OCI-LY1 (cell line): ENCODE measurements around the gene MCU.

Source experiments
- H2AFZ ChIP-seq: fragments of 200-600 bp; sonication (generic), shearing (Covaris generic); 2 replicates; pipeline ENCODE4 v1.6.0; 2014; ENCODE audit warnings: antibody characterized with exemption, mild to moderate bottlenecking, low read length
- H3F3A ChIP-seq: fragments of 200-600 bp; sonication (generic), shearing (Covaris generic); 2 replicates; pipeline ENCODE4 v1.6.0; 2014; ENCODE audit warnings: mild to moderate bottlenecking, antibody characterized with exemption, low read length, moderate library complexity; ENCODE audit not compliant: insufficient read depth
- H3K27ac ChIP-seq: fragments of 200-600 bp; sonication (generic); 2 replicates; pipeline ENCODE4 v1.5.1; 2014; ENCODE audit warnings: low read length, mixed run types, mild to moderate bottlenecking, low read depth; ENCODE audit not compliant: poor library complexity, severe bottlenecking
- H3K27me3 ChIP-seq: fragments of 200-600 bp; sonication (generic); 2 replicates; pipeline ENCODE4 v1.6.0; 2014; ENCODE audit warnings: antibody characterized with exemption, mild to moderate bottlenecking, low read length, moderate library complexity; ENCODE audit not compliant: insufficient read depth
- H3K36me3 ChIP-seq: fragments of 200-600 bp; sonication (generic); 2 replicates; pipeline ENCODE4 v1.6.1; 2014; ENCODE audit warnings: mild to moderate bottlenecking, antibody characterized with exemption, low read length, moderate library complexity, mixed read lengths; ENCODE audit not compliant: insufficient read depth
- H3K4me1 ChIP-seq: fragments of 200-600 bp; sonication (generic); 2 replicates; pipeline ENCODE4 v1.5.1; 2014; ENCODE audit warnings: mild to moderate bottlenecking, low read length, moderate library complexity; ENCODE audit not compliant: insufficient read depth, severe bottlenecking
- H3K4me2 ChIP-seq: fragments of 200-600 bp; sonication (generic), shearing (Covaris generic); 2 replicates; pipeline ENCODE4 v1.6.1; 2014; ENCODE audit warnings: low read length
- H3K4me3 ChIP-seq: fragments of 200-600 bp; sonication (generic); 2 replicates; pipeline ENCODE4 v1.5.1; 2014; ENCODE audit warnings: low read length, low read depth, mild to moderate bottlenecking, mixed read lengths; ENCODE audit not compliant: poor library complexity, severe bottlenecking
- H3K79me2 ChIP-seq: fragments of 200-600 bp; shearing (Covaris generic); 2 replicates; pipeline ENCODE4 v1.6.1; 2016; ENCODE audit warnings: mixed run types, low read length, mixed read lengths; ENCODE audit not compliant: insufficient read depth
- H3K9ac ChIP-seq: fragments of 200-600 bp; sonication (generic), shearing (Covaris generic); 2 replicates; pipeline ENCODE4 v1.6.1; 2014; ENCODE audit warnings: mild to moderate bottlenecking, low read length, mixed read lengths
- H3K9me2 ChIP-seq: fragments of 200-600 bp; sonication (generic), shearing (Covaris generic); 2 replicates; pipeline ENCODE4 v1.6.1; 2014; ENCODE audit warnings: low read depth, mild to moderate bottlenecking, low read length, mixed read lengths
- H3K9me3 ChIP-seq: fragments of 200-600 bp; shearing (Covaris generic); 2 replicates; pipeline ENCODE4 v1.6.1; 2014; ENCODE audit warnings: low read length, mixed read lengths
- H4K20me1 ChIP-seq: fragments of 200-600 bp; sonication (generic), shearing (Covaris generic); 2 replicates; pipeline ENCODE4 v1.6.0; 2016; ENCODE audit warnings: mild to moderate bottlenecking, low read length; ENCODE audit not compliant: insufficient read depth
- CTCF ChIP-seq: fragments of 200-600 bp; sonication (generic), shearing (Covaris generic); IDR thresholded peaks from 2 replicates; pipeline ENCODE4 v1.5.1; 2017; ENCODE audit warnings: mild to moderate bottlenecking, antibody characterized with exemption, low read length, moderate library complexity, mixed read lengths
- EZH2 ChIP-seq: fragments of 200-600 bp; sonication (generic), shearing (Covaris generic); IDR thresholded peaks from 2 replicates; pipeline ENCODE4 v1.8.0; 2017; ENCODE audit warnings: borderline replicate concordance, mixed run types, mild to moderate bottlenecking, antibody characterized with exemption, low read length, moderate library complexity, mixed read lengths

MCU gene

DNA sequence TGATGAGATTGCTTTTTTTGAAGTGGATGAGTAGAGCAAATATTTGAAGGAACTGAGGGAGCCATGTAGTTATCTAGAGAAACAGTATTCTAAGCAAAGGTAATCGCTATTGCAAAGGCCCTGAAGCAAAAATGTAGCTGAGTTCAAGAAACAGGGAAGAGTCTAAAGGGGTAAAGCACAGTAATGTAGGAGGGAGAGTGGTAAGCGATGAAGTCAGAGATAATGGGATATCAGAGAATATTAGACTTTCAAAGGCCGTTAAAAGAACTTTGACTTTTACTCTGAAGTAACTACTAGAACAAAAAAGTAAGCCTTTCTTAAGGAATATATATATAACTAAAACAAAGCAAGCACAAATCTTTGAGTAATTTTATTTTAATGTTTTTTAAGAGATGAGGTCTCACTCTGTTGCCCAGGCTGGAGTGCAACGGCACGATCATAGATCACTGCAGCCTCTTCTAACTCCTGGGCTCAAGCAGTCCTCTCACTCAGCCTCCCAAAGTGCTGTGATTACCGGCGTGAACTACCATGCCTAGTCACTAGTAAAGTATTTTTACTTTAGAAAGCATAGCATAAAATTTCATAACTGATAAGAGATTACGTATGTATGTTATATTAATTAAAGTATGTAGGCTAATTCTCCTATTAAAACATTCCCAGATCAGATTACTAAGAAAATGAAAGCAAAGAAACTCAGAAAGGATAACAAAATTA is 139.9 kb downstream of the MCU start:
- no peak overlapping the region for H2AFZ ChIP-seq
- no peaks in the 10 kb centered on the region for H4K20me1 ChIP-seq
- no peak overlapping the region for H3K27ac ChIP-seq
- H3K9me3 ChIP-seq: no peaks in the 10 kb centered on the region
- no peaks in the 10 kb centered on the region; the same call in 1 of the 2 replicates for H3K36me3 ChIP-seq
- TF ChIP-seq CTCF (no peak), EZH2 (no peak)
- H3K79me2 ChIP-seq: peaks cover 7% of the 10 kb centered on the region; the same call in 1 of the 2 replicates
- H3K9me2 ChIP-seq: no peaks in the 10 kb centered on the region
- peaks cover 13% of the 10 kb centered on the region for H3K4me1 ChIP-seq
- H3K9ac ChIP-seq: no peak overlapping the region
- no peak overlapping the region for H3K4me2 ChIP-seq
- H3K4me3 ChIP-seq: no peak overlapping the region
- H3K27me3 ChIP-seq: no peaks in the 10 kb centered on the region
- H3F3A ChIP-seq: peaks cover 3% of the 10 kb centered on the region; the same call in 1 of the 2 replicates

- no peak overlapping the region for H3K9ac ChIP-seq
- H3K4me3 ChIP-seq: no peak overlapping the region
- H3K9me3 ChIP-seq: no peaks in the 10 kb centered on the region
- H3K4me2 ChIP-seq: no peak overlapping the region
- peaks cover 3% of the 10 kb centered on the region; the same call in 1 of the 2 replicates for H3F3A ChIP-seq
- no peak overlapping the region for H2AFZ ChIP-seq
- H3K9me2 ChIP-seq: no peaks in the 10 kb centered on the region
- H3K79me2 ChIP-seq: peaks cover 7% of the 10 kb centered on the region; the same call in 1 of the 2 replicates
- H3K36me3 ChIP-seq: no peaks in the 10 kb centered on the region; the same call in 1 of the 2 replicates
- no peak overlapping the region for H3K27ac ChIP-seq
- H4K20me1 ChIP-seq: no peaks in the 10 kb centered on the region
- H3K27me3 ChIP-seq: no peaks in the 10 kb centered on the region
- TF ChIP-seq EZH2 (no peak), CTCF (no peak)
- peaks cover 12% of the 10 kb centered on the region for H3K4me1 ChIP-seq
Measured at GRCh38 chr10:72832701-72833100, 140.8 kb downstream of the MCU start.

DNA sequence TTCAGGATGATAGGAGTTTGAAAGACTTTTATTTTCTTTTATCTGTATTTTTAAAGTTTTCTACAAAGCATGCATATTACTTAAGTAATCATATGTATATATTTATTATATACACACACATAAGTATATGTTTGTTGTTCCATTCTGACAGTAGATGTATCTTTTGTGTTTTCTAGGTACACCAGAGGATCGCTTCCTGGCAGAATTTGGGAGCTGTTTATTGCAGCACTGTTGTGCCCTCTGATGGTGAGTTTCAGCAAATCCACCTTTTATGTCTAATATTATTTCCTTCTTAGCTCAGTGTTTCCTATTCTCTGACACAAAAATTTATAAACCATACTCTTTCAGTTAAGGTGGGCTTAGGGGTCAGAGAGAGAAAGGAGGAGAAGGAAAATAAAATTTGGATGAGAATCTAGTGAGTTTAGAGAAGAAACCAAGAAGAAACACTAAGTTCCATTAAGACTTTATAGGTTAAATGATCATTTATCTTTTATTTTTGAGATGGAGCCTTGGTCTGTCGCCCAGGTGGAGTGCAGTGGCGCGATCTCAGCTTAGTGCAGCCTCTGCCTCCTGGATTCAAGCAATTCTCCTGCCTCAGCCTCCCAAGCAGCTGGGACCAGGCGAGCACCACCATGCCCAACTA is 142.4 kb downstream of the MCU start:
- peaks cover 7% of the 10 kb centered on the region; the same call in 1 of the 2 replicates for H3K79me2 ChIP-seq
- no peaks in the 10 kb centered on the region for H3K9me3 ChIP-seq
- H3K27me3 ChIP-seq: no peaks in the 10 kb centered on the region
- H3K9me2 ChIP-seq: no peaks in the 10 kb centered on the region
- peaks cover 3% of the 10 kb centered on the region; the same call in 1 of the 2 replicates for H3F3A ChIP-seq
- H4K20me1 ChIP-seq: no peaks in the 10 kb centered on the region
- TF ChIP-seq CTCF: peak; percentile 69
- no peak for TF ChIP-seq EZH2
- no peak overlapping the region for H2AFZ ChIP-seq
- H3K4me2 ChIP-seq: no peak overlapping the region
- H3K36me3 ChIP-seq: no peaks in the 10 kb centered on the region; the same call in 1 of the 2 replicates
- H3K9ac ChIP-seq: no peak overlapping the region
- no peak overlapping the region for H3K4me3 ChIP-seq
- peaks cover 12% of the 10 kb centered on the region for H3K4me1 ChIP-seq
- H3K27ac ChIP-seq: no peak overlapping the region
